Ascending aorta (tissue), 2 donors: ENCODE results near the gene NKAPL. TPM values are rescaled to one million over a fixed set of nuclear protein-coding genes. Genes with fewer than 3 reads are reported as not detected.

Experiments
- DNase-seq, 2 donors: peaks; one replicate each; pipeline ENCODE4 v3.0.0-alpha.2; 2019; ENCODE audit warnings: low spot score in 2 of 2
- H3K27ac ChIP-seq, 2 donors: fragments of 200-600 bp; sonication (generic); one replicate each; pipeline ENCODE4 v1.5.1; 2016 to 2017; ENCODE audit warnings: mild to moderate bottlenecking in 1 of 2
- H3K27me3 ChIP-seq: fragments of 200-600 bp; sonication (generic); one replicate; pipeline ENCODE4 v1.5.1; 2017
- H3K36me3 ChIP-seq, 2 donors: fragments of 200-600 bp; sonication (generic); one replicate each; pipeline ENCODE4 v1.5.1; 2016
- H3K4me1 ChIP-seq, 2 donors: fragments of 200-600 bp; sonication (generic); one replicate each; pipeline ENCODE4 v1.5.1; 2016 to 2017; ENCODE audit warnings: mild to moderate bottlenecking in 1 of 2
- H3K4me3 ChIP-seq, 2 donors: fragments of 200-600 bp; sonication (generic); one replicate each; pipeline ENCODE4 v1.5.1; 2016 to 2017; ENCODE audit warnings: mild to moderate bottlenecking in 1 of 2
- H3K9me3 ChIP-seq, 2 donors: fragments of 200-600 bp; sonication (generic); one replicate each; pipeline ENCODE4 v1.5.1; 2016
- CTCF ChIP-seq, 3 experiments: fragments of 200-600 bp in 2 of 3; fragments of 450-650 bp in 1 of 3; sonication (generic) in 2 of 3; IDR thresholded peaks; one replicate each; pipeline ENCODE4 v1.5.1; 2016 to 2019; ENCODE audit warnings: antibody characterized with exemption in 3 of 3, mild to moderate bottlenecking in 1 of 3, moderate library complexity in 1 of 3
- intact Hi-C: fragments of 100-400 bp; cut with DNase I; formaldehyde crosslinking; loops from one replicate; pipeline ENCODE4 v1.15.1; 2023
- total RNA-seq: library from RNA; depleted of rRNA; stranded (reverse); fragments of >200 nt; gene quantifications from one replicate; pipeline ENCODE4 v1.1.0, GENCODE V29; 2016

NKAPL gene
- total RNA-seq, 1 donor from 2014 or later = not detected

GRCh38 chr6:28224131-28225055, 34.7 kb upstream of the NKAPL start:
- Histone ChIP-seq H3K4me1 (peaks cover 0 to 4% of the 10 kb centered on the region in 2 donors), H3K27ac (peak overlapping the region; percentile 75 to 80), H3K4me3 (peak overlapping the region; percentile 67 to 73), H3K27me3 (no peaks in the 10 kb centered on the region), H3K36me3 (peaks cover 14 to 26% of the 10 kb centered on the region in 2 donors), H3K9me3 (no peaks in the 10 kb centered on the region)
- DNase-seq = no peak
- intact Hi-C loops = loop anchor here (1.0 to 10.0 kb wide), 6 partner anchors 28 to 320 kb away; partner anchors contain the start of genes ZKSCAN4, ZKSCAN8, ZSCAN26 and ZSCAN31
- TF ChIP-seq CTCF (IDR thresholded peaks at IDR 0.05) = no peak

GRCh38 chr6:28225056-28225834, 33.9 kb upstream of the NKAPL start, which contains the start of gene ZSCAN9:
ZSCAN9 (plus strand) TSS chr6:28225275; CDS start chr6:28227085, 1,810 bp downstream.
- no peaks in the 10 kb centered on the region for H3K9me3 ChIP-seq
- peak within 1 kb of the TSS; percentile 67 to 73 for H3K4me3 ChIP-seq
- H3K4me1 ChIP-seq = peaks cover 0 to 4% of the 10 kb centered on the region in 2 donors
- H3K27ac ChIP-seq = peak within 1 kb of the TSS; percentile 75 to 80
- intact Hi-C loops = loop anchor here (1.0 to 10.0 kb wide), 6 partner anchors 27 to 320 kb away; partner anchors contain the start of genes ZKSCAN4, ZKSCAN8, ZSCAN26 and ZSCAN31
- peak; percentile 44 to 95 for DNase-seq
- H3K27me3 ChIP-seq = no peaks in the 10 kb centered on the region
- H3K36me3 ChIP-seq = peaks cover 16 to 32% of the 10 kb centered on the region in 2 donors
- no peak for TF ChIP-seq CTCF (IDR thresholded peaks at IDR 0.05)

DNA sequence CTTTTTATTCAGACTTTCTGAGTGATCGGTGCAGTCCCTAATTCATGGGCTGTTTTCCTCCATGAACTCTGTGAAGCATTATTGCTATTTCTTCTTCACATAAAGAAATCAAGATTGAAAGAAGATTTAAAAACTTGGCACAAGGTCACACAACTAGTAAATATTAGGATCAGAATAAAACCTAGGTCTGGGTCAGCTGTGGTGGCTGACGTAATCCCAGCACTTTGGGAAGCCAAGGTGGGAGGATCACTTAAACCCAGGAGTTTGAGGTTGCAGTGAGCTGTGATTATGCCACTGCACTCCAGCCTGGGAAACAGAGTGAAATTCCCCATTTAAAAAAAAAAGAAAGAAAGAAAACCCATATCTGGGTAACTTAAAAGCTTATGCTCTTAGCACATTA, 32.6 kb upstream of the NKAPL start:
- Histone ChIP-seq H3K9me3 (no peaks in the 10 kb centered on the region), H3K27me3 (no peaks in the 10 kb centered on the region), H3K4me3 (no peak overlapping the region), H3K4me1 (peaks cover 0 to 4% of the 10 kb centered on the region in 2 donors), H3K36me3 (peaks cover 20 to 38% of the 10 kb centered on the region in 2 donors), H3K27ac (no peak overlapping the region)
- DNase-seq = no peak
- TF ChIP-seq CTCF (IDR thresholded peaks at IDR 0.05) = no peak
- intact Hi-C loops = loop anchor here (5.0 to 10.0 kb wide), 2 partner anchors 41 to 322 kb away; partner anchors contain the start of gene ZSCAN26

GRCh38 chr6:28232785-28233184, 26.3 kb upstream of the NKAPL start:
- Histone ChIP-seq H3K27me3 (no peaks in the 10 kb centered on the region), H3K4me3 (no peak overlapping the region), H3K9me3 (no peaks in the 10 kb centered on the region), H3K4me1 (no peaks in the 10 kb centered on the region), H3K27ac (no peak overlapping the region), H3K36me3 (peaks cover 37 to 55% of the 10 kb centered on the region in 2 donors)
- TF ChIP-seq CTCF (IDR thresholded peaks at IDR 0.05) = no peak
- intact Hi-C loops = no loop called here
- DNase-seq = no peak

- Histone ChIP-seq H3K4me1 (no peaks in the 10 kb centered on the region), H3K9me3 (no peaks in the 10 kb centered on the region), H3K36me3 (peaks cover 23 to 31% of the 10 kb centered on the region in 2 donors), H3K27me3 (no peaks in the 10 kb centered on the region), H3K4me3 (no peak overlapping the region), H3K27ac (no peak overlapping the region)
- no peak for TF ChIP-seq CTCF (IDR thresholded peaks at IDR 0.05)
- DNase-seq = no peak
- intact Hi-C loops = no loop called here
Observed at GRCh38 chr6:28235912-28236452, 23.1 kb upstream of the NKAPL start.
